ENCODE measurements around the gene COL5A1.

The COL5A1 gene

DNA sequence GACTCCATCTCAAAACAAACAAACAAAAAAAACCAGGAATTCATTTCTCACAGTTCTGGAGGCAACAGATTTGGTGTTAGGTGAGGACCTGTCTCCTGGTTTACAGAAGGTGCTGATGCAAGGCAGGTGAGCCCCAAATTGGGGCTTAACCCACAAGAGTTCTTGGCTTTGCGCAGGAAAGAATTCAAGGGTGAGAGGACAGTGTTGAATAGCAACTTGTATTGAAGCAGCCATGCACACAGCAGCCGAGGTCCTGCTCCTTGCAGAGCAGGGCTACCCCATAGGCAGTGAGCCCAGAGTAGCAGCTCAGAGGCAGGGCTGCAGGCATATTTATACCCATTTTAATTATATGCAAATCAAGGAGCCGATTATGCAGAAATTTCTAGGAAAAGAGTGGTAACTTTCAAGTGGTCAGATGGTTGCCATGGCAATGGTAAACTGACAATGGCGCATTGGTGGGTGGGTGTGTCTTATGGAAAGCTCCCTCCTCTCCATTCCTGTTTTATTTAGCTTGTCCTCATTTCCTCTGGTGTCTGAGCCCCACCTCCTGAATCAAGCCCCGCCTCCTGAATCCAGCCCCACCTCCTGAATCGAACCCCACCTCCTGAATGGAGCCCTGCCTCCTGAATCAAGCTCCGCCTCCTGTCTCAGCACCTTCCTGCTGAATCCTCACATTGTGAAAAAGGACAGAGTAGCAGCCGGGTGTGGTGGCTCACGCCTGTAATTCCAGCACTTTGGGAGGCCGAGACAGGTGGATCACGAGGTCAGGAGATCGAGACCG, 34.5 kb upstream of the COL5A1 start:
- DNase-seq (ENCODE audit: low read depth), result no peak

DNA sequence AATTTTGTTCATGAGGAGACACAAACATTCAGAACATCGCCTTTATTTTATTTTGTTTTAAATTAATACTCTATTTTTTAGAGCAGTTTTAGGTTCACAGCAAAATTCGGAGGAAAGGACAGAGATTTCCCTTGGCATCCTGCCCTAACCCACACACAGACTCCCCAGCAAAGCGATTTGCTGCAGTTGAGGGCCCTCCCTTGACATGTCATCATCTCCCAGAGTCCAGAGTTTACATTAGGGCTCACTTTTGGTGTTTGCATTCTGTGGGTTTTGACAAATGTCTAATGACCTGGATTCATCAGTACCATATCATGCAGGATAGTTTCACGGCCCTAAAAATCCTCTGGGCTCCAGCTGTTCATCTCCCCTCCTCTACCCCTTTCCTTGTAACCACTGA, 33.6 kb upstream of the COL5A1 start:
- no peak for DNase-seq (ENCODE audit: low read depth)

DNA sequence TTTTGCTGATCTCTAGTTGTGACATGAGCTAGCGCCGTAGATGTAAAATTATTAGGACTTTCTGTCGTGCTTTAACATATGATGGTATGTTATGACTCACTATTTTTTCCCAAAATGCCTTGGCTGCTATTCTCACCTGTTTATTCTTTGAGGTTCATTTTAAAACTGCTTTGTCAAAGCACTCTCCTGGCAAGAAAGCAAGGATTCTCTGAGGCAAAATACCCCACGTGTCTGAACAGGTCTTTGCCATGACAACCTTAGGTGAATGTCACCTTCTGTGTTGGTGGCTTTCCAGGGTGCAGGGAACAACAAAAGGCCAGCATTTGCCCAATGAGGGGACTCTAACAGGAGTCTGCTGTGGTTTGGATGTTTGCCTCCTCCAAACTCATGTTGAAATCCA, 30.6 kb upstream of the COL5A1 start:
- DNase-seq (ENCODE audit: low read depth), result no peak

DNA sequence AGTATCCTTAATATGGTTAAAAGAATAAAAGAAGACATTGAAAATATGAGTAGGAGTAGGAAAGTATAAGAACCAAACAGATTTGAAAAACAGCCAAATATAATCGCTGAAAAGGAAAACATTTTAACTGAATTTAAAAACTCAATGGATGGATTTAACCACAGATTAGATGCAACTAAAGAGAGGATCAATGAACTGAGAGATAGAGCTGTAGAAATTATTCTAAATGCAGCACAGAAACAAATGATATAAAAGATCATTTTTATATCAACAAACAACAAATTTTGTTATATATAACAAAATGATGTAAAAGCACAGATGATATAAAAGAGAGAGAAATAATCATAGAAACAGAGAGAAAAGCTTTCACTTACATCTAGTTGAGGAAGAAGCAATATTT, 29.3 kb upstream of the COL5A1 start:
- DNase-seq (ENCODE audit: low read depth), result no peak

DNA sequence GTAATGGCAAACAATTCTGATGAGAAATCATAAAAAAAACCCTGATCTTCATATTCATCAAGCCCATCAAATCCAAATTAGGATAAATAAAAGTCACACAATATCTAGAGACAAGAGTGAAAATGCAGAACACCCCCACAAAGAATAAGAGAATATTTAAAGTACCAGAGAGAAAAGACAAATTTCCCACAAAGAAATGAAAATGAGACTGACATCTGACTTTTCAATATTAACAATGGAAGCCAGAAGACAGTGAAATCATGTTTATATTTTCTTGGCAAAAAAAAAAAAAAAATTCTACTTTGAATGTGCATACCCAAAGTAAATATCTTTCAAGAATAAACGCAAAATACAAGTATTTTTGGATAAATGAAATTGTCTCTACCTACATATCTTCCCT, 28.9 kb upstream of the COL5A1 start:
- no peak for DNase-seq (ENCODE audit: low read depth)

DNA sequence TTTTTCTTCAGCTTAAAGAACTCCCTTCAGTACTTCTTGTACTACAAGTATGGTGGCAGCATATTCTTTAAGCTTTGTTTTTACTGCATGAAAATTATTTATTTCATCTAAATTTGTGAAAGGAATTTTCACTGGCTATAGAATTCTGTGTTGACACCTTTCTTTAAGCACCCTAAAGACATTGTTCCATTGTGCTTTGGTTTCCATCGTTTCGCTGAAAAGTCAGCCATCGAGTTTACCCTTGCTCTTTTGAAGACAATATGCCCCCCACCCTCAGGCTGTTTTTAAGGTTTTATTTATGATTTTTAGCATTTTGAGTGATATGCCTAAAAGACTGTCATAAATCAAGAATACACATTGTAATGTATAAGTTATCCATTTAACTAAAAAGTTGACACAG, 27.3 kb upstream of the COL5A1 start:
- no peak for DNase-seq (ENCODE audit: low read depth)

DNA sequence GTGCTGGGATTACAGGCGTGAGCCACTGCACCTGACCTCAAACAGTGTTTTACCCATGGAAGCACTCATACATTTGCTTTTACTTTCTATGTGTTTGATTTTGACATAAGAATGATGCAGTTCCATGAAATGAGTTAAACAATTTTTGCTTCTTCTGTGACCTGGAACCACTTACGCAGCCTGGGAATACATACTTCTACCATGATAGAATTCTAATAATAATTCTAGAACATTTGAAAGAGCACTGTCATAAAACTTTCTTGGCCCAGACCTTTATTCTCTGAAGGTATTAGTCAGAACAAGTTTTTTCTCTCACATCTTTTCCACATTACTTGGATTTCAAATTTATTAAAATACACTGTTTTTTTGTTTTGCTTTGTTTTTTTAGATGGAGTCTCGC, 25.3 kb upstream of the COL5A1 start:
- no peak for DNase-seq (ENCODE audit: low read depth)

DNA sequence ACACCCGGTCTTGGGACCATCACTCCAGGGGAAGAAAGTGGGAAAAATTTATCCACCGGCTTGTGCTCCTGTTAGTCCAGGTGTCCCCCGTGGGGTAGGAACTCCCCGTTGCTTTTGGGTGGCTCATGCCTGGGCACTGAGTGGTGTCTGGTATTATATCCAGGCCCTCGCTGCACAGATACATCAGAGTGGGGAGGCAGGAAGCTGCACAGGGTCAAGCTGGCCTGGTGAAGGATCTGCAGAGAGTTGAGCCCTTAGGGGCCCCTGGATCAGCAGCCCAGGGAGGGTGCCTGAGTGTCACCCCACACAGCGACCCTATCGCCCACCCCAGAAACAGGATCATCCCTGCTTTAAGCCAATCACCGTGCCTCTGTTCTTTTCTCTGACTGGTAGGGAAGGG, 24.4 kb upstream of the COL5A1 start:
- DNase-seq (ENCODE audit: low read depth), result no peak

DNA sequence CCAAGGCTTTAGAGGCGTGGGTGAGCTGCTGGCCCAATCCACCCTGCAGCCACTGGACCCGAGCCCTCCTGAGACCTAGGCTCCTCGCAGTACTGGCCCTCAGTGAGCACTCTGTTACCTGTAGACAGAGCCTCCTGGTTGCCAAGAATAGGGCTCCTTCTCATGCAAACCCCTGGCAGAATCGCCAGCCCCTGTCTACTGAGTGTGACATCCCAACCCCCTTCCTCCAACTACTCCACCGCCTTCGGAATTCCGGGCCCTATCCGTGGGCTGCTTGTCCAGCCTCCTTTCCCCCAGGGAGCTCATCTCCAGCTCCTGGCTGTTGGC, 23.8 kb upstream of the COL5A1 start:
- DNase-seq (ENCODE audit: low read depth), result no peak

DNA sequence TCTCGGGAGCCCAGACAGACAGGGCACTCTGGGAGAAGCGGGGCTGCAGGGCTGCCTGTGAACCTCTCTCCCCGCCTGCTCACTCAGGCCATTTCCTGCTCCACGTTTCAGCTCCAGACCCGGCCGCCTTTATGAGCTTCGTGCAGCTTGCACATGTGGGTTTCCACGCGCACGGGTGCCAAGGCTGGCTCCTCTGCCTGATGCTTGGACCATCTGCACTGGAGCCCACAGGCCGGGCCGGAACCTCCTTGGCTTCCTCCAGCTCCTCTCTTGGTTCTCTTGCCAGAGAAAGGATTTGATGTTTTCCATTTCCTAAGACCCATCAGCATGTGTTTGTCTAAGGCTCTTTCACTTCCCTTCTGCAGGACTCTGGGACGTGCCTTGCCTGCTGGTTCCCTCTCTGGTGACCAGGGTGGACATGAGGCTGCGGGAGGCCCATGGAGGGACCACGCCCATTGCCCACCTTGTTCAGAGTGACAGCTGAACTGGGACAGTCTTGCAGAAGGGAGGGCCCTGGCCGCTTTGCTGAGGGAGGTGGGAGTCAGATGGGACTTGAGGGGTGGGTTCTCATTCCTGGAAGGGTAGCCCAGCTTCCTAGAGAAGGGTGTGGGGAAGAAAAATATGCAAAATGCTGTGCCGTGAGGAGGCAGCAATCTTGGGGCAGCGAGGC, 23.3 kb upstream of the COL5A1 start:
- no peak for DNase-seq (ENCODE audit: low read depth)

DNA sequence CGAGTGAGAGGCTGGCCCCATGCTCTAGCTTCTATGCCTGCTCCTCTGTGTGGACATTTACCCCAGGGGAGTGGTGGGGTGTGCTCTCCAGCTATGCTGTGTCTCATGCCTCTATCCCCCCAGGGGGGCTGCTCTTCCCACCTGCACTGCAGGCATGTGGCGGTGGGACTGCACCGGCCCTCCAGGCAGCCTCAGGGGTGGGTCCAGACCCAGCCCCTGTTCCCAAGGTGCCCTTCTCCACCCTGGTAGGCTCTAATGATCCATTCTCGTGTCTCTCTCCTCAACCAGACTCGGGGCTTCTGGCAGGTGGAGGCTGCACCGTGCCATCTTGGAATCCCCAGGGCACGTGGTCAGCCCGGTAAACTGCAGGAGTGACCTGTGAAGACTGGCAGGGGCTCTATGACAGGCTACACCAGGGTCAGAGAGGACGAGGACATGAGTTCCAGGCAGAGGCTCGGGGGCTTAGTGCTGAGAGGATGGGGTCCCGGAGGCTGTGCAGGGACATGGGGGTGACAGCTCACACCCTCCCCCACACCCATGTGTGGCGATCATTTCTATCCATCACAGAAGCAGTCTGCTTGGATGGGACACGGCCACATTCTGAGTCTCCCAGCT, 22.7 kb upstream of the COL5A1 start:
- DNase-seq (ENCODE audit: low read depth), result no peak

DNA sequence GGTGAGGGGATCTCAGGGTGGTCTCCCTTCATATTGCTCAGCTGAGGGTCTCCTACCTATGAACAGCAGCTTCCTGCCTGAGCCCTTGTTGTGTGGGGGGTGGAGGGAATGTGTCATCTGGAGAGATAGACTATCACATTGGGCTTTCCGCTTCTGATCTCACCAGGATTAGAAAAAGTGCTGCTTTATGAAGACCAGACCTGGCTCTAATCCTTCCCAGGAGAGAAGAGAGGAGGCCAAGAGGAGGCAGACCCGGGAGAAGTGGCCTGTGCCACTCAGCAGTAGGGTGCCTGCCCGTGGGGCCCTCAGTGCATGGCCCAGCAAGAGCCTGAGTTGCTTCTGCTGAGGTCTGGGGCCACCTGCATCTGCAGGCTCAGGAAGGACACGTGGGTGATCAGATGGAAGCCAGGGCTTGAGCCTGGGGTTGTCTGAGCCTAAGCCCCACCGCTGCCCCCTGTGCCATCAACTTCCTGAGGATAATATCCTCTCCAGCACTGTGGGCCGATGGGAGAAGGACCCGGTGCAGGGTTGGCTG, 22.1 kb upstream of the COL5A1 start:
- DNase-seq (ENCODE audit: low read depth), result no peak

DNA sequence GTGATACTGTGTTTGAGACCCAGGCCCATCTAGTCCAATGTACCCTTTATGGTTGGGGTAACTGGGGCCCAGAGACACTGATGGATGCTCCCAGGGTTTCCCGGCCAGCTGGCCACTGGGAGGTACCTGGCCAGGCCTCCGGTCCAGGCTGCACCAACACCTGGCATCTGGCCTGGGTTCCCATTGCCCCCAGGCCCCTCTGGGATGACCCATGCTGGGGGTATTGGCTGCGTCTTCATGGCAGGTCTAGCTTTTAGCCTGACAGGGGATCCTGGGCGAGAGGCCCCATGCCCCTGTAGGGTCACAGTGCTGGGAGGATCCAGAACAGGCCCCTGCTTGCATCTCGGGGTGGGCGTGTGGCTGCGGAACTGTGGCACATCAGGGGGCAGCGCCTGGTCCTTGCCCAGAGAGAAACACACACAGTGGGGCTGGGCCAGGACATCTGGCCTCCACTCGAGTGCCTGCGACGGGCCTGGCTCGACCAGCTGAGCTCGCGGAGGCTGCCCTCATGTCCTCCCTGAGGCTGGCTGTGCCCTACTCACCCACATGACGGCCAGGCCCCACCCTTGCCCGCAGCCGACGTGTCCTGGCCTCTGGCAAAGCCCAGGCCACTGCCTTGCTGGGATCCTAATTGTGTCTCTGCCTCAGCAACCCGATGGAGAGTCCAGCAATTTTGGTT, 21.5 kb upstream of the COL5A1 start:
- DNase-seq (ENCODE audit: low read depth), result no peak

DNA sequence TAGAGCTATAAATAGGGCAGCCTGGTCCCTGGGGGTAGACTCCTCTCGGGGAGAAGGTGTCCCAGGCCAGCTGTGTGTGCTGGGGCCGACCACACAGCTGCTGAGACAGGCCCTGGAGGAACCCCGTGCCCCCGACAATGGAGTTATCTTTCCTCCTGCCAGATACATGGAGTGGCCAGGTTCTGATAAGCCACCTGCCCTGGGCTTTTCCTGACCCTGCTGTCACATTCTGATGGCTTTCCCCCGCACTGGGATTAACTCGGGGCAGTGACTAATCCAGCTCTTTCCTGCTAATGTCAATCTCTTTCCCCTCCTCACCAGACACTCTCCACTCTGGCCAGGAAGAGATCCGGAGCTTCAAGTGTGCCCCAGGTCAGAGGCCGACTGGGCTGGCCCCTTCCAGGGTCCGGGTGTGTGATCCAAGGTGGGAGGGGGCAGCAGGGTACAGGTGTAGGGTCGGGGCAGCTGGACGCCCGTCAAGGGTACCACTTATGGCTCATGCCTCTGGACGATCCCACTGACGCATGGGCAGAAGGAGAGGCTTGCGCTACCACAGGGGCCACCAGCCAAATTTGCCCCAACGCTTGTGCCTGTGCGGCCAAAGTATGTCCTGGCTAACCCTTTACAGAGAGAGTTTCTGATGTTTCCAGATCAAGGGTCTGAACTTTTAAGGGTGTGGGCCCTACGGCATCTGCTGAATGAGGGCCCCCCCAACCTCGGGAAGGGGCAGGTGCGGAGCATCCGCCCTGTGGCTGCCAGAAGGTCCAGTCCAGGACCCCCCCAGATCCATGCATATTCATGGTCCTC, 20.6 kb upstream of the COL5A1 start:
- DNase-seq (ENCODE audit: low read depth), result no peak

DNA sequence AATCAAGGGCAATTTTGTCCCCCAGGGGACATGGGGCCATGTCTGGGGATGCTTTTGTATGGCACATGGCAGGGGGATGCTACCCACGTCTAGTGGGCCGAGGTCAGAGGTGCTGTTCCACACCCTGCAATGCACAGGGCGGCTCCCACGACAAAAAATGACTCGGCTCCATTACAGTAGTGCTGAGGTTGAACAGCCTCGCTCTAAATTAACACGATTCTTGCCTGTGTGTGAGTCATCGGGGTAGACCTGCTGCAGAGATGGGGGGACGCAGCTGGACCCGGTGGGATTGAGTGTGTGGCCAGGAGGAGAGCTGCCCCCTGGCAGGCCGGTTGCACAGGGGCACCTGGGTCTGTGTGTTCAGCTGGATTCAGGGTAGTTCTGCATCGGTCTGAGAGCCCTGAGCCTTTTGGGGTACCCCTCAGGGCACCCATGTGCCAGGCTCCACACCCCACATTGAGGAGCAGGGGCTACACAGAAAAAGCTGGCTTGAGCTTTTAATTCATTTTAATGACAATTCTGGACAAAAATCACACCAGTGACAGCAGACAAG, 20.0 kb upstream of the COL5A1 start:
- DNase-seq (ENCODE audit: low read depth), result no peak

DNA sequence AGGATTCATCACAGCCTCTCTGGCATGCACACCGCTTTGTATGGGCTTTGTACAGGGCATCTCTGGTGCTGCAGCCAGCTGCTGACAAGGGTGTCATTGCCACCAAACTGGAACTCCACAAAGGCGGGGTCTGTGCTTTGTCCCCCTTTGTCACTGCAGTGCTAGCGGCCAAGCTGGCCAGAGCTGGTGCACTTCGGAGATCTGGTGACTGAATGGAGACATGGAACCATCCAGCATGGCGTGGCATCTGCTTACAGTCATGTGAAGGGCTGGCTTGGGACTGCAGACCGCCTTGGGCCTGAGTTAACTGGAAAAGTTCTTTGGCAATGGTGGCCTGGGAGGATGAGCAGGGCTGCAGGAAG, 18.7 kb upstream of the COL5A1 start:
- no peak for DNase-seq (ENCODE audit: low read depth)

DNA sequence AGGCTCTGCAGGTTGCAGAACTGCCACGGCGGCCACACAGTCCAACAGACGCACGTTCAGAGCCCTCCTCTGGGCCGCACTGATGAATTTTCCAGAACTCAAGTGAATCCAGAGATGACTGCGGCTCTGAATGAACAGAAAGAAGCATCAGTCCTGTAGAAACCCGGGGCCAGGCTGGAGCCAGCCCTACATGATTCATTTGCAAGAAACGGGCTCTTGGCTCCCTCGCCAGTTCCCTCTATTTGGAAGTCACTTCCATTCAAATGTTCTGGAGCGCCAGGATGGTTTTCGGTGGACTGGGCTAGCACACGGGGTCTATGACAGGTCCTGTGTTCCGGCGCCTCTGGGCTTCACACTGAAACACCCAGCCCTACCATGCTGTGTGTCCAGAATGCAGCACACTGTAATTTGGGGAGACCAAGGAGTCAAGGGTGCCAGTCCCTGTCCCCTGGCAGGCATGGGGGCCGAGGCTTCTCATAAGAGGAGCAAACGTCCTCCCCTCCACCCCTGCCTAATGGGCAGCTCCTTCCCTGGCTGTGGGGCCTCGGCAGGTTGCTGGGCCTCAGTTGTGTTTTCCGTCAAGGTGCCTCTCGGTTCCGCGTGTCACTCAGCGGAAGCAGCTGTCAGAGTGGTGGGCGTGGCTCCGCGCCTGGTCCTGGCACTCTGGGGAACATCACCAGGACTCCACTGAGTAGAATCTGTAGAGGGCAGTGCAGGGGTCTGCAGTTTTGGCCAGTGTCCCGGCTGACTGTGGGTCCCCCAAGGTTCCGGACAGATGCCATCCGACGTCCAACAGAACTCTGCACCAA, 18.1 kb upstream of the COL5A1 start:
- no peak for DNase-seq (ENCODE audit: low read depth)

DNA sequence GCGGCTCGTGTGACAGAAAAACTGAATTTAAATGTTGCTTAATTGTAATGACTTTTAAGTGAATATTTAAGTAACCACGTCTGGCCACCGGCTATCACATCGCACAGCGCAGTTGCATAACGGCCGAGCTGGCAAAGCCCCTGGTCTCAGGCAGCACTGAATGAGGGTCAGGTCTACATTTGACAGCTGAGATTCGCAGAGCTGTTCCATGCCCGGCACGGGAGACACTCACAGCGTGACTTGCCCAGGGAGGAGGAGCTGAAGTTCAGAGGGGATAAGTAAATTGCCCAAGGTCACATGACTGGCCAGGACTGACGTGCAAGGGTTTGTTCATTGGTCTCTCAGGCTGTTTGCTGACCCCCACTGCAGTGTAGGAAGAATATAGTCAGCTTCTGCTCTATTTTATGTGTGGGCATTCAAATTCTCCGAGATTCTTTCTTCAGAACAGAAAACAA, 17.4 kb upstream of the COL5A1 start:
- DNase-seq (ENCODE audit: low read depth), result no peak

DNA sequence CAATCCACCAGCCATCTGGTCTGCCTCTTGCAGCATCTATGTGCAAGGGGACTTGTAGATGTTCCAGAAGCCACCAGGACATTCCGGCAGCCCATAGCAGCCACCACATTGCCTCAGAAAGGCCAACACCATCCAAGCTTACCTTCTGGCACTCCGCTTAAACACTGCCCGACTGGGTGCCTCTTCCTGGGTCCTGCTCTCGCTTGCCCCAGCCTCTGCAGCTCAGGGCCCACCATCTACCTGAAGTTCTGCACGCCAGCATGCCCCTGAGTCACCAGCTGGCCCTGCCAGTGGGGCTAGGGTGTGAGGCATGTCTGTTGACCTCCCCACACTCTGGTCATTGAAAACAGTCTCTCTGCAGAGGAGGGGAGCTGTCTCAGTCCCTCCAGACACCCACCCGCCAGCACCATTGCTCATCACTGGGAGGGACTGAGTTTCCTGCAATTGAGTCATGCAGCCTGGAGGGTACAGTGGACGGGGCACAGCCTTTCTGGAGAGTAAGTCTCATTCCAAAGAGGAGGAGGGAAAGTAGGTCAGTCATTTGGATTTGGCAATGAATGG, 16.9 kb upstream of the COL5A1 start:
- DNase-seq (ENCODE audit: low read depth), result no peak

DNA sequence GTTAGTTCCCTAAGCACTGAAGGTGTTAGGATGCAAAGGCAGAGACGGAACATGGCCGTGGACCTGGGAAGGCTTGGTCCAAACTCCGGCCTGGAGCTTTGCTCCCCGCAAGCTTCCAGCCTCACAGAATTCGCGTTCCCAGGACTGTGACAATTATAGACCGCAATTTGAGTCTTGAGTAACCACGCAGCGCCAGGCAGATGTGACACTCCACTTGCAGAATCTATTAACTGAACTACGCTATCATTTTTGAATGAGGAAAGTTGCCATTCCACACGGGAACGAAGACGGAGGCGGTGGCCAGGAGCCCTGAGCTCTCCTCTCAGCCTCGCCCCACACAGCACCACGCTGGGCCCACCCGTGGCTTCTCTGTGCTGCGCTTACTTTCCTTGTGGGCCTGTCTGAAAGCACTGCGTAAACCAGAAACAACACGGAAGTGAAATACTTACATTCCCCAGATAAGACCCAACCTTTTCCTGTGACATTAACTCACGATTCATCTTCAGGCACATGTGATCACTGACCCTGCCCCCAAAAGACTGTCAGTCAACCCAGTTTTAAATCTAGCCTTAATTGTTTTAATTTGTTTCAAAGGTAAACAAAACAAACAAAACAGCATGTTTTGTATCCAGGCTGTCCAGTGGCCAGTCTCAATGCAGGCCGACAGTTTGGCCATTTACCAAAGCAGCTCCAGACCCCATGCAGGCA, 16.1 kb upstream of the COL5A1 start:
- no peak for DNase-seq (ENCODE audit: low read depth)

All from stimulated activated CD8-positive, alpha-beta memory T cell treated with anti-CD3 and anti-CD28 coated beads, Interleukin-15, amount 100 ng/mL, for 1 hour (primary cell).